ENCODE data around the gene ZNF106.

ZNF106 gene

GRCh38 chr15:42490671-42491538 is at the start of gene ZNF106:
TSS of gene ZNF106 (minus strand) at chr15:42491141. CDS start at chr15:42472289, 18,852 bp downstream.
- peak; percentile 71 to 77 (median 75) for DNase-seq (ENCODE audit: low read depth in 3 of 3)

- DNase-seq (ENCODE audit: low read depth in 3 of 3): no peak
These were observed 42.3 kb upstream of the ZNF106 start for GRCh38 chr15:42533246-42533645.

- no peak for DNase-seq (ENCODE audit: low read depth in 3 of 3)
These were observed 38.0 kb upstream of the ZNF106 start for GRCh38 chr15:42528970-42529369.

GRCh38 chr15:42523331-42523730 is 32.4 kb upstream of the ZNF106 start:
- no peak for DNase-seq (ENCODE audit: low read depth in 3 of 3)

GRCh38 chr15:42511007-42511391 is 20.1 kb upstream of the ZNF106 start:
- no peak for DNase-seq (ENCODE audit: low read depth in 3 of 3)

GRCh38 chr15:42510258-42511006 is 19.5 kb upstream of the ZNF106 start:
- no peak for DNase-seq (ENCODE audit: low read depth in 3 of 3)

GRCh38 chr15:42508263-42508690 is 17.3 kb upstream of the ZNF106 start:
- DNase-seq (ENCODE audit: low read depth in 3 of 3): no peak

- DNase-seq (ENCODE audit: low read depth in 3 of 3): no peak
These were observed 16.6 kb upstream of the ZNF106 start for GRCh38 chr15:42507514-42507913.

GRCh38 chr15:42504631-42505030 is 13.7 kb upstream of the ZNF106 start:
- no peak for DNase-seq (ENCODE audit: low read depth in 3 of 3)

GRCh38 chr15:42503825-42504224 is 12.9 kb upstream of the ZNF106 start:
- no peak for DNase-seq (ENCODE audit: low read depth in 3 of 3)

- DNase-seq (ENCODE audit: low read depth in 3 of 3): no peak
These were observed 11.5 kb upstream of the ZNF106 start for GRCh38 chr15:42502477-42502876.

- DNase-seq (ENCODE audit: low read depth in 3 of 3): no peak
These were observed 9.1 kb upstream of the ZNF106 start for GRCh38 chr15:42499858-42500609.

- no peak for DNase-seq (ENCODE audit: low read depth in 3 of 3)
These were observed 7.5 kb upstream of the ZNF106 start for GRCh38 chr15:42498212-42499068.

GRCh38 chr15:42495361-42496212 is 4.6 kb upstream of the ZNF106 start, which contains the start of gene SNAP23:
TSS of gene SNAP23 (plus strand) at chr15:42495634. CDS start at chr15:42511847, 16,213 bp downstream.
- DNase-seq (ENCODE audit: low read depth in 3 of 3): peak; percentile 64 to 65 (median 65)

- DNase-seq (ENCODE audit: low read depth in 3 of 3): no peak
These were observed 4.0 kb upstream of the ZNF106 start for GRCh38 chr15:42494998-42495360.

GRCh38 chr15:42493679-42494078 is 2.7 kb upstream of the ZNF106 start:
- no peak for DNase-seq (ENCODE audit: low read depth in 3 of 3)

- no peak for DNase-seq (ENCODE audit: low read depth in 3 of 3)
These were observed 741 bp upstream of the ZNF106 start for GRCh38 chr15:42491539-42492225.

- DNase-seq (ENCODE audit: low read depth in 3 of 3): no peak
These were observed 660 bp downstream of the ZNF106 start for GRCh38 chr15:42490291-42490670.

- no peak for DNase-seq (ENCODE audit: low read depth in 3 of 3)
These were observed 7.3 kb downstream of the ZNF106 start for GRCh38 chr15:42483677-42484076.

- no peak for DNase-seq (ENCODE audit: low read depth in 3 of 3)
These were observed 8.2 kb downstream of the ZNF106 start for GRCh38 chr15:42482701-42483100.
